ENCODE results near the gene ZNF311.
"Not testable (repeated sequence)": the region's sequence is repeated elsewhere in the genome, so short reads cannot be mapped to it uniquely, and the experiment has no call there.

ZNF311 gene

DNA sequence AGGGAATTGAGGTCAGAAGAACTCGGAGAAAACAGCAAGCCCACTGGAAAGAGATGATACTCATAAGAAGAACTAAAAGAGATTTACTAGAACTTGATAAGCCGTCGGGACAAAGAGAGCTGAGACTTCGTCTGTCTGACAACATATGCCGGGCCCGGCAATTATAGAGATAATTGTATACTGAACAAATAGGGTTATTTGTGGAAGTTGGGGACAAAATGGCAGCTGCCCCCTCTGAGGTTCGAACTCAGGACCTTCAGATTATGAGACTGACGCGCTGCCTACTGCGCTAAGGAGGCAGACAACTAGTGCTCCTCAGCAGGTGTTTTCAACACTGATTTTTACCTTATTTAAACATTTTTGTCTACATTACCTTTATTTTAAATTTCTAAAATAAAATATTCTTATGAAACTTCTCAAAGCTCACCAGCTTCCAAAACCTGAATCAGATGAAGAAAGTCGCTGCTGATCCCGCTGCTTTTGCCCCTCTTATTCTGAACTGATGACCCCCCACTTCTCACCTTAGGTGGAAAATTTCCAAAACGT, 52.0 kb downstream of the ZNF311 start:
- peak; percentile 73 for DNase-seq (ENCODE audit: low read depth)

DNA sequence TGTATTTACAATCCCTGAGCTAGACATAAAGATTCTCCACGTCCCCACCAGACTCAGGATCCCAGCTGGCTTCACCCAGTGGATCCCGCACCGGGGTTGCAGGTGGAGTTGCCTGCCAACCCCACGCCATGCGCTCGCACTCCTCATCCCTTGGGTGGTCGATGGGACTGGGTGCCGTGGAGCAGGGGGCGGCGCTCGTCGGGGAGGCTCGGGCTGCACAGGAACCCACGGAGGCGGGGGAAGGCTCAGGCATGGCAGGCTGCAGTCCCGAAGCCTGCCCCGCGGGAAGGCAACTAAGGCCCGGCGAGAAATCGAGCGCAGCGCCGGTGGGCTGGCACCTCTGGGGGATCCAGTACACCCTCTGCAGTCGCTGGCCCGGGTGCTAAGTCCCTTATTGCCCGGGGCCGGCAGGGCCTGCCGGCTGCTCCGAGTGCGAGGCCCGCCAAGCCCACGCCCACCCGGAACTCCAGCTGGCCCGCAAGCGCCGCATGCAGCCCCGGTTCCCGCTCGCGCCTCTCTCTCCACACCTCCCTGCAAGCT, 55.4 kb downstream of the ZNF311 start:
- DNase-seq (ENCODE audit: low read depth): not testable (repeated sequence)

DNA sequence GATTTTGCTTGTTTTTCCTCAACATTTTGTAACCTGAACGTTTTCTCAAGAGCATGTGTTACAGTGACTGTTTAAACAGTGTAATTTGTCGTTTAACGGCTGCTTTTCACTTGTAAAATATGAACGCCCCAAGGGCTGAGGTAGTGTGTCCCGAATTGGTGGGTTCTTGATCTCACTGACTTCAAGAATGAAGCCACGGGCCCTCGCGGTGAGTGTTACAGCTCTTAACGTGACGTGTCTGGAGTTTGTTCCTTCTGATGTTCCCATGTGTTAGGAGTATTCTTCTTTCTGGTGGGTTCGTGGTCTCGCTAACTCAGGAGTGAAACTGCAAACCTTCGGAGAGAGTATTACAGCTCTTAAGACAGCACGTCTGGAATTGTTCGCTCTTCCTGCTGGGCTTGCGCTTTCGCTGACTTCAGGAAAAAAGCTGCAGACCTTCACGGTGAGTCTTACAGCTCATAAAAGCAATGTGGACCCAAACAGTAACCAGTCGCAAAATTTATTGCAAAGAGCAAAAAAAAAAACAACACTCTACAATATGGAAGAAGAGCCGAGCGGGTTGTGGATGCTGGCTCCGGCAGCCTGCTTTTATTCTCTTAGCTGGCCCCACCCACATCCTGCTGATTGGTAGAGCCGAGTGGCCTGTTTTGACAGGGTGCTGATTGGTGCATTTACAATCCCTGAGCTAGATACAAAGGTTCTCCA, 56.2 kb downstream of the ZNF311 start:
- DNase-seq (ENCODE audit: low read depth): peak; percentile 54

DNA sequence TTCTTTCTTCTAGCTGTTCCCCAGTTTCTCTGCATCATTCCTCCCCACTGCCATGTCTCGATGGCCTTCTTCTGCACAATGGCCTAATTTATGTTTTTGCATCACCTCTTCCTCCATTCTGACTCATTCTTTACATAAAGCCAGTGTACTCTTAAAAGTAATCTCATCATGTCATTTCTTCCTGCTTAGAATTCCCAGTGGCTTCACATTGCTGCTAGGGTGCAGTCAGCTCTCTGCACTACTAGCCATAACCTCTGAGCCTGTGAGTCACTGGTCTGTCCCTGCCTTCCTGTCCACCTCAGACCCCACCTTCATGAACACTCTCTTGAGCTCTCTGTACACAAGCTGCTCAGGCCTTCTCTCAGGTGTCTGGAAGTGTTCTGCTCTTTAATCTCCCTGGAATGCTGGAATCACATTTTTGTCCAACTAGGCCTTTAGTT, 57.3 kb downstream of the ZNF311 start:
- DNase-seq (ENCODE audit: low read depth): peak; percentile 49

DNA sequence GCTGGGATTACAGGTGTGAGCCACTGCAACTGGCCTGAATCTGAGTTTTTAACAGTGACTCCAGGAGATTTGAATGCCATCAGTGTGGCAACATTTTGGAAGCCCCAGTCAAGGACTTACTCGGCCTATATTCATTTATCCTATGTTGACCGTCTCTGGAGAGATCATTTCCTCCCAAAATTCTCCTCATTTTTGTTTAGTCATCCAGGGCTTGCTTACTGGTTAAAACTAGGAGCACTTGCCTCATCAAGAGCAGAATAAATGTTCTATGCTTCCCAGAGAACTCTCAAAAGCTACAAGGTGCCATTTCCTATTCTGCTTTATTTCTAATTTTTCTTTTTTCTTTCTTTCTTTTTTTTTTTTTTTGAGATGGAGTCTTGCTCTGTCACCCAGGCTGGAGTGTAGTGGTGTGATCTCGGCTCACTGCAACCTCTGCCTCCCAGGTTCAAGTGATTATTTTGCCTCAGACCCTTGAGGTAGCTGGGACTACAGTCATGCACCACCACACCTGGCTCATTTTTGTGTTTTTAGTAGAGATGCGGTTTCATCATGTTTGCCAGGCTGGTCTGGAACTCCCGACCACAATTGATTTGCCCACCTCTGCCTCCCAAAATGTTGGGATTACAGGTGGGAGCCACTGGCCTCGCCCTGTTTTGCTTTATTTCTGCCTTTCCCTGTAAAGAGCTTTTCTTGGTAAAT, 57.9 kb downstream of the ZNF311 start:
- DNase-seq (ENCODE audit: low read depth): no peak

DNA sequence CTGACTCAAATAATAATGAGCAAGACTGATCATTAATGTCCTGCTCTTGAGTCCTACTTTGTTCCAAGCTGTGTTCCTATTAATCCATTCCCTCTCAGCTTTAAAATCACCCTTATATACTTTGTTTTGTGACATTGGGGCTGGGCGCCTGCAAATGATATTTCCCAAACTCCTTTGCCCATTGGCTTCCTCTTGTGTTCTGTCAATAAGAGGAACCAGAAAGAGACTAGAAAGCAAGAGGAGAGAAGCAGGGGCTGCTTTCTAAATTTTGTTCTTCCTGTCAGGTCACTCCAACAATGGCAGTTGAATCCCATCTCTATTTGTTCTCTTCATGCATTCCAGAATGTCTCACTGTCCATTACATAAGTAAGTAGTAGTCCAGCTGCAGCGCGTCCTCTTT, 59.8 kb downstream of the ZNF311 start:
- no peak for DNase-seq (ENCODE audit: low read depth)
